SU-DHL-6 (cell line): ENCODE data around the gene CFAP100.

Experiments
- H2AFZ ChIP-seq: fragments of 200-600 bp; sonication (generic); 2 replicates; pipeline ENCODE4 v1.6.1; 2014; ENCODE audit warnings: low read depth, mild to moderate bottlenecking, moderate library complexity, mixed read lengths, antibody characterized with exemption, low read length; ENCODE audit not compliant: severe bottlenecking
- H3F3A ChIP-seq: fragments of 200-600 bp; shearing (Covaris generic); 2 replicates; pipeline ENCODE4 v1.6.0; 2016; ENCODE audit warnings: antibody characterized with exemption, mild to moderate bottlenecking; ENCODE audit not compliant: insufficient read depth
- H3K27ac ChIP-seq: fragments of 200-600 bp; sonication (generic); 2 replicates; pipeline ENCODE4 v1.5.1; 2016; ENCODE audit warnings: low read depth, mild to moderate bottlenecking, low read length, moderate library complexity, mixed read lengths
- H3K27me3 ChIP-seq: fragments of 200-600 bp; sonication (generic), shearing (Covaris generic); 2 replicates; pipeline ENCODE4 v1.6.0; 2014; ENCODE audit warnings: mild to moderate bottlenecking, low read length
- H3K36me3 ChIP-seq: fragments of 200-600 bp; sonication (generic); 2 replicates; pipeline ENCODE4 v1.6.1; 2014; ENCODE audit warnings: mild to moderate bottlenecking, low read length, mixed read lengths
- H3K4me2 ChIP-seq: fragments of 300-600, 200-600 bp; shearing (Covaris generic), sonication (generic); 2 replicates; pipeline ENCODE4 v1.6.0; 2014; ENCODE audit warnings: low read length, low read depth, mild to moderate bottlenecking; ENCODE audit not compliant: poor library complexity, severe bottlenecking
- H3K4me3 ChIP-seq: fragments of 200-600 bp; sonication (generic); 2 replicates; pipeline ENCODE4 v1.5.1; 2014; ENCODE audit warnings: antibody characterized with exemption, low read length, mild to moderate bottlenecking, mixed read lengths; ENCODE audit not compliant: insufficient read depth, poor library complexity, severe bottlenecking
- H3K79me2 ChIP-seq: fragments of 200-600 bp; sonication (generic); 2 replicates; pipeline ENCODE4 v1.6.1; 2014; ENCODE audit warnings: mild to moderate bottlenecking, low read length, moderate library complexity; ENCODE audit not compliant: insufficient read depth
- H3K9ac ChIP-seq: fragments of 200-600 bp; sonication (generic); 2 replicates; pipeline ENCODE4 v1.7.0; 2014; ENCODE audit warnings: mild to moderate bottlenecking, low read length
- H3K9me2 ChIP-seq: fragments of 200-600 bp; sonication (generic); replicated peaks from 2 replicates; pipeline ENCODE4 v1.6.1; 2014; ENCODE audit warnings: low read length; ENCODE audit not compliant: insufficient read depth
- H3K9me3 ChIP-seq: fragments of 200-600 bp; sonication (generic); 2 replicates; pipeline ENCODE4 v1.6.1; 2014; ENCODE audit warnings: low read length, mixed read lengths; ENCODE audit not compliant: insufficient read depth
- H4K20me1 ChIP-seq: fragments of 200-600 bp; sonication (generic); 2 replicates; pipeline ENCODE4 v1.6.1; 2014; ENCODE audit warnings: low read depth, mild to moderate bottlenecking, antibody characterized with exemption, low read length, moderate library complexity, mixed read lengths
- EZH2phosphoT487 ChIP-seq: fragments of 200-600 bp; sonication (generic), shearing (Covaris generic); conservative IDR thresholded peaks from 2 replicates; pipeline ENCODE4 v1.6.1; 2018; ENCODE audit warnings: mild to moderate bottlenecking, antibody characterized with exemption, low read length, moderate library complexity, mixed read lengths
- TF ChIP-seq, protein P1 (sequence below): fragments of 200-600 bp; sonication (generic); IDR thresholded peaks from one replicate; pipeline ENCODE4 v1.5.1; 2017; ENCODE audit warnings: antibody characterized with exemption, mild to moderate bottlenecking, low read length, moderate library complexity; ENCODE audit not compliant: insufficient read depth, poor library complexity, severe bottlenecking

Gene CFAP100

DNA sequence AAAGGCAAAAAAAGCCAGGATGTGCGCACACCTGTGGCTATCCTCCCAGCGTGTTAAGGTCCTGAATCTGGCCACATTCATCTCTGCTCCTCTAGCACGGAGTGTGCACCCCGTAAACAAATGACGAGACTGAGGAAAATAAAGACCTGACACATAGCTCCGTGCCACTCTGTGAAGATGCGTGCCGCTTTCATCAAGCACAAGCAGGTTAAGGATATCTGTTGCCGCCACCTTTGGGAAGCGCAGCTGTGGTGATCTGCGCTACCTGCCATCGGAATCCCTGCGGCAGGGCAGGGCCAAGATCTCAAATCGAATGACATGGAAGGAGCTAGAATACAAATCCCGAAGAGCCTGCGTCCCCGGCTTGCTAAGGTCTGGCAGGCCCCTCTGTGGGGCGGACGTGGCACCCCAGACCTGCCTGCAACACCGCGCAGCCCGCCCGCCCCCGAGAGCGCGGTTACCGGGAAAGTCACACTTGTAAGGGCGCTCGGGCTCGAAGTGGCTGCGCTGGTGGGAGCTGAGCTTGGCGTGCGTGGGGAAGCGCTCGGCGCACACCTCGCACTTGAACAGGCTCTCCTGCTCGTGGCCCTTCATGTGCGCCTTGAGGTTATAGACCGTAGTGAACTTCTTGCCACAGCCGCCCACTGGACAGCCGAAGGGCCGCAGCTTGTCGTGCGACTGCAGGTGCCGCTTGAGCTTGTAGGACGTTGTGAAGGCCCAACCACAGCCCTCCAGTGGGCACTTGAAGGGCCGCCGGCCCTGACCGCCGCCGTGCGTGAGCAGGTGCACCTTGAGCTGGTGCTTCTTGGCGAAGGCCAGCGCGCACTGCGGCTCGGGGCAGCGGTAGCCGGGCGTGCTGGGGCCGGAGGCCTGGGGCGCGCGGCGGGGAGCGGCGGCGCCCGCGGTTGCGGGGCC is 80.0 kb downstream of the CFAP100 start:
- peak overlapping the region; percentile 71 for H3K9ac ChIP-seq
- no peak overlapping the region for H2AFZ ChIP-seq
- H3K9me3 ChIP-seq: no peaks in the 10 kb centered on the region
- H3K4me2 ChIP-seq: peak overlapping the region; percentile 79
- H4K20me1 ChIP-seq: no peaks in the 10 kb centered on the region
- TF ChIP-seq, protein P1, sequence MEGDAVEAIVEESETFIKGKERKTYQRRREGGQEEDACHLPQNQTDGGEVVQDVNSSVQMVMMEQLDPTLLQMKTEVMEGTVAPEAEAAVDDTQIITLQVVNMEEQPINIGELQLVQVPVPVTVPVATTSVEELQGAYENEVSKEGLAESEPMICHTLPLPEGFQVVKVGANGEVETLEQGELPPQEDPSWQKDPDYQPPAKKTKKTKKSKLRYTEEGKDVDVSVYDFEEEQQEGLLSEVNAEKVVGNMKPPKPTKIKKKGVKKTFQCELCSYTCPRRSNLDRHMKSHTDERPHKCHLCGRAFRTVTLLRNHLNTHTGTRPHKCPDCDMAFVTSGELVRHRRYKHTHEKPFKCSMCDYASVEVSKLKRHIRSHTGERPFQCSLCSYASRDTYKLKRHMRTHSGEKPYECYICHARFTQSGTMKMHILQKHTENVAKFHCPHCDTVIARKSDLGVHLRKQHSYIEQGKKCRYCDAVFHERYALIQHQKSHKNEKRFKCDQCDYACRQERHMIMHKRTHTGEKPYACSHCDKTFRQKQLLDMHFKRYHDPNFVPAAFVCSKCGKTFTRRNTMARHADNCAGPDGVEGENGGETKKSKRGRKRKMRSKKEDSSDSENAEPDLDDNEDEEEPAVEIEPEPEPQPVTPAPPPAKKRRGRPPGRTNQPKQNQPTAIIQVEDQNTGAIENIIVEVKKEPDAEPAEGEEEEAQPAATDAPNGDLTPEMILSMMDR: no peak
- TF ChIP-seq EZH2phosphoT487: no peak
- H3F3A ChIP-seq: no peaks in the 10 kb centered on the region
- H3K9me2 ChIP-seq: no peaks in the 10 kb centered on the region
- H3K27me3 ChIP-seq: no peaks in the 10 kb centered on the region
- peak overlapping the region; percentile 79 for H3K4me3 ChIP-seq
- H3K79me2 ChIP-seq: peaks cover 31% of the 10 kb centered on the region
- H3K27ac ChIP-seq: no peak overlapping the region; the same call in 1 of the 2 replicates
- H3K36me3 ChIP-seq: peaks cover 3% of the 10 kb centered on the region; the same call in 1 of the 2 replicates

DNA sequence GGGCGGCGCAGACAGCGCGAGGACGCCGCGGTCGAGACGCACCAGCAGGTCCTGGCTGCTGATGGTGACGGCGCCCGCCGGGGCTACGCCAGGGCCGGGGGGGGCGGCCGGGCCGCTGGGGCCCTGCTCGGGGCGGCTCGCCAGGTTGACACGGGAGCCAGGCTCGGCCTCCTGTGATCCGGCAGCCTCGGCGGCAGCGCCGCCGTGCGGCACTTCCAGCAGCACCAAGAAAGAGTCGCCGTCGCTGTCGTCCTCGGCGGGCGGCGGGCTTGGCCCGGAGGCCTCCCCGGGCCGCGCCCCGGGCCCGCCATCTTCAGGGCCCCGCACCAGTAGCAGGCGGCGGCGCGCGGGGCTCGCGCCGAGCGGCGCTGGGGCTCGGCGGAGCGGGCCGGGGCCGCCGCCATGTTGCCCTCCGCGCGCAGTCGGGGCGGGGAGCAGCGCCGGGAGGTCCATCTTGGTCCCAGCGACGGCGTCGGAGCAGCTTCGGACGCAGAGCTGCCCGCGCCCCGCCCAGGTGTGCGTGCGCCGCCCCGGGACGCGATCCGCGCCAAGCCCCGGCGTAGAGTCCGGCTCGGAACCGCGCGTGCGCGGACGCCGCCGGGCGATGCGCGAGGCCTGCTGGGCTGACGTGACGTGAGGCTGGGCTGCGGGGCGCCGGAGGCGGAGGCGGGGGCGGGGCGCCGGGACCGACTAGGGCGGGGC is 80.9 kb downstream of the CFAP100 start, which contains the start of gene ZXDC:
TSS of gene ZXDC (minus strand) at position 479 of the 702 bp plus-strand sequence. CDS start at position 453, 26 bp downstream.
- Histone ChIP-seq H2AFZ (peak within 1 kb of the TSS; percentile 90), H3K36me3 (peaks cover 1% of the 10 kb centered on the region; the same call in 1 of the 2 replicates)

DNA sequence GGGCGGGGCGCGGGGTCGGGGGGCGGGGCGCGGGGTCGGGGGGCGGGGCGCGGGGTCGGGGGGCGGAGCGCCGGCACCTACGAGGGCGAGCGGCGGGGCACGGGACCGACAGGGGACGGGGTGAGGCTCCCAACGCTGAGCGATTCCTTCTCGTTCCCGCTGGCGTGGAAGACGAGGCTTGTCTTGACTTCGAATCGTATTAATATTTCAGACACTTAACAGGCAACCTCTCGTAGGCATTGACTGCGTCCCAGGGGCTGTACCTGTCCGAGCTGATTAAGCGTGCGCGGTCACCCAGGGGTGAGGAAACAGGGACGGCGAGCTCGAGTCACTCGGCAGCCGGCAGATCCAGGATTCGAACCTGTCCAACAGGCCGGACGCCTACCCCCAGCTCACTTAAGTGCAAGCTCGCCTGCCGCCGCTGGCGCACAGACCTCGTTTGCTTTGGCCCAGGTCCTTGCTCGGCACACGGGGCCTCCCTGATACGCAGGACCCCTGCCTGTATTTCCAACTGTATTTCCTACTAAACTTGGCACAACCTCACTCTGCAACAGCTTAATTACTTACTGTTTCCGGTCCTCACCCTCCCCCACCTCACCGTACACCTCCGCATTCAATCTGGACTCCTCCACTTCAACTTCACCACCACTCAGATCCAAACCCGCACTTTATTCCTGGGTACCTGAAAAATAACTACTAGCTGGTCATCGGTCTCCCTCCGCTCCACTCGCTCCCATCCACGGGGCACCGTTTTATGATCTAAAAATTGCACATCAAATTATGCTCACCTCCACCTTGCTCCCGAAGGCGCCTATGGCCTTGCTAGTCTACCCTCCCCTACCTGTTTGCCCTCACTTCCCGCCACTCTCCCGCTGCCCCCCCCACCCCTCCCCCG is 81.7 kb downstream of the CFAP100 start:
- Histone ChIP-seq H3K4me2 (peak overlapping the region; percentile 67), H3K27me3 (no peaks in the 10 kb centered on the region), H3K36me3 (no peaks in the 10 kb centered on the region), H3K9me2 (no peaks in the 10 kb centered on the region), H3K9ac (peak overlapping the region; percentile 43; the same call in 1 of the 2 replicates), H4K20me1 (no peaks in the 10 kb centered on the region), H2AFZ (peak overlapping the region; percentile 90), H3K9me3 (no peaks in the 10 kb centered on the region), H3K79me2 (peaks cover 31% of the 10 kb centered on the region), H3F3A (no peaks in the 10 kb centered on the region), H3K4me3 (peak overlapping the region; percentile 56), H3K27ac (no peak overlapping the region)
- no peak for TF ChIP-seq EZH2phosphoT487
- TF ChIP-seq, protein P1: no peak

More for the DNA sequence above, 80.9 kb downstream of the CFAP100 start, which contains the start of gene ZXDC:
- H4K20me1 ChIP-seq: no peaks in the 10 kb centered on the region
- H3K4me2 ChIP-seq: peak within 1 kb of the TSS; percentile 79
- H3K79me2 ChIP-seq: peaks cover 31% of the 10 kb centered on the region
- no peaks in the 10 kb centered on the region for H3F3A ChIP-seq
- H3K9ac ChIP-seq: peak within 1 kb of the TSS; percentile 71
- H3K9me2 ChIP-seq: no peaks in the 10 kb centered on the region
- H3K27me3 ChIP-seq: no peaks in the 10 kb centered on the region
- H3K4me3 ChIP-seq: peak within 1 kb of the TSS; percentile 79
- peak within 1 kb of the TSS; percentile 36; the same call in 1 of the 2 replicates for H3K27ac ChIP-seq
- H3K9me3 ChIP-seq: no peaks in the 10 kb centered on the region
- no peak for TF ChIP-seq EZH2phosphoT487
- TF ChIP-seq, protein P1: no peak
